Esophagus (tissue), 2 donors: ENCODE data around the gene RBM24. TPM values are rescaled to one million over a fixed set of nuclear protein-coding genes. Genes with fewer than 3 reads are reported as not detected.

ENCODE experiments used
- H3K27ac ChIP-seq, 2 donors: one replicate each; pipeline ENCODE4 v1.5.1; 2013; ENCODE audit warnings: low read depth in 2 of 2, mild to moderate bottlenecking in 2 of 2, inconsistent platforms in 1 of 2, low read length in 1 of 2, moderate library complexity in 1 of 2
- H3K27me3 ChIP-seq, 2 donors: one replicate each; pipeline ENCODE4 v1.6.1; 2013; ENCODE audit warnings: low read length in 2 of 2, control low read depth in 1 of 2, mild to moderate bottlenecking in 1 of 2; ENCODE audit not compliant: insufficient read depth in 2 of 2, control insufficient read depth in 1 of 2
- H3K36me3 ChIP-seq, 2 donors: one replicate each; pipeline ENCODE4 v1.6.1; 2013; ENCODE audit warnings: low read length in 1 of 2; ENCODE audit not compliant: control insufficient read depth in 2 of 2, insufficient read depth in 2 of 2
- H3K4me1 ChIP-seq, 2 donors: one replicate each; pipeline ENCODE4 v1.6.1; 2013; ENCODE audit warnings: low read length in 1 of 2; ENCODE audit not compliant: control insufficient read depth in 2 of 2, insufficient read depth in 2 of 2
- H3K4me3 ChIP-seq, 2 donors: one replicate each; pipeline ENCODE4 v1.5.1; 2013; ENCODE audit warnings: low read length in 2 of 2, mild to moderate bottlenecking in 2 of 2, low read depth in 1 of 2, moderate library complexity in 1 of 2
- H3K9me3 ChIP-seq, 2 donors: one replicate each; pipeline ENCODE4 v1.6.1; 2013; ENCODE audit warnings: mild to moderate bottlenecking in 2 of 2, low read depth in 1 of 2, low read length in 1 of 2, moderate library complexity in 1 of 2; ENCODE audit not compliant: control insufficient read depth in 2 of 2, insufficient read depth in 1 of 2
- WGBS, 2 donors: extraction: QIAGEN DNeasy Blood & Tissue Kit; methylation state at CpG; one replicate each; pipeline ENCODE4 v1.1.7; 2013; 5-methylcytosine and 5-hydroxymethylcytosine counted together
- polyA plus RNA-seq, 2 donors: library from polyadenylated mRNA; stranded (reverse); fragments of 200-250 nt; gene quantifications; one replicate each; pipeline ENCODE4 v1.2.3, GENCODE V29; 2013
- donor health status: healthy with polysubstance abuse.
- donor health status: Bipolar disorder and iron deficiency.

RBM24 gene
- polyA plus RNA-seq, 2 donors = 0.51 to 1.3 TPM

DNA sequence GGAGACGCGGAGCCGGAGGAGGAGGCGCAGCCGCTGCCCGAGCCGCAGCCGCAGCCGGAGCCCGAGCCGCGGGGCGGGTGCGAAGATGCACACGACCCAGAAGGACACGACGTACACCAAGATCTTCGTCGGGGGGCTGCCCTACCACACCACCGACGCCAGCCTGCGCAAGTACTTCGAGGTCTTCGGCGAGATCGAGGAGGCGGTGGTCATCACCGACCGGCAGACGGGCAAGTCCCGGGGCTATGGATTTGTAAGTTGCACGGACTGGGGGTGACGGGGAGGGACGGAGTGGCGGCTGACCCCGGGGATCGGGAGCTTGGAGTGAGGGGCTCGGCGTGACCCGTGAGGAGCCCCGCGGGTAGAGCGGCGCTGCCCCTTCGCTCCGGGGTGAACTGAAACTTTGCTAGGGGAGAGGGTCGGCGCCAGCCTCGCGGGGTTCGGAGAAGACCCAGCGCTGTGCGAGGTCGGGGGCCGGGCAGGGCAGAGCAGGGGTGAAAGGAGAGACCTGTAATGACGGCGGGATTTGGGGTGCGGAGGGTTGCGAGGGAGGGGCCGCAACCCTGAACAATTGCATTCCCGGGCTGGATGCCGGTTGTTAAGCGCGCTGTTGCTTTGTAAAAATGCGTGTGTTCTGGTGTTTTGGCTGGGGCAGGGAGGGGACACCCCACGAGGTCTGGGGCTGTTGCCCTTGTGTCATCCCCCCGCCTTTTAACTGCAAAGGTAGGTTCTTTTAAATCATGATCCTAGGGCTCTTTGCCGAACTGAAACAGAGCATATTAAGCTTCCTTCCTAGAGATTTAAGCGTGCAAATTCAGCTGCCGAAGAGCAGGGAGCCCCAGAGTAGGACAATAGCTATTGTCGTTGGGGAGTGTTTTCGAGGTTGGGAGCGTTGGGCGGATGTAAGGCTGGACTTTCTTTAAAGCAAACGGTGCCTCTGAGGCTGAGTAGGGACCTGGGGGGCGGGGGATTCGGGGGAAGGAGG lies 628 bp downstream of the RBM24 start:
- no peaks in the 10 kb centered on the region for H3K9me3 ChIP-seq
- peak overlapping the region; percentile 50 to 56 for H3K27ac ChIP-seq
- 2 to 3% methylated on average over 77 of the region's 77 CpGs for WGBS, 2 donors
- no peaks in the 10 kb centered on the region for H3K4me1 ChIP-seq
- peaks cover 0 to 6% of the 10 kb centered on the region in 2 donors for H3K27me3 ChIP-seq
- no peaks in the 10 kb centered on the region for H3K36me3 ChIP-seq
- H3K4me3 ChIP-seq = peak overlapping the region; percentile 60 to 78

DNA sequence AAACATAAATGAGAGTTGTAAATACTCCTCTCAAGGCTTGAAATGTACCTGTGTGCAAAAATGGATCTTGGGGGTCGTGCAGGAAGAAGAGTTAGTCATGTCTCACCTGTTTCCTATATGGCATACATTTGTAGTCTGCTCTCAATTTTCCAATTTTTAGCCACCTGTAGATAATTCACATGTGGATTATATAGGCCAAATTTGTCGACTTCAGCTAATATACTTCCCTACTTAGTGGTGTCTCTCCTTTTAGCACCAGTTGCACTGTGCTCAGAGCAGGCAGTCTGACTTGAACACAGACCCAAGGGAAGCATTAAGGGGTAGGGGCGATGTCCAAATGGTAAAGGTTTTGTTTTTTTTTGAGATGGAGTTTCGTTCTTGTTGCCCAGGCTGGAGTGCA lies 1.9 kb downstream of the RBM24 start:
- Histone ChIP-seq H3K36me3 (no peaks in the 10 kb centered on the region), H3K9me3 (no peaks in the 10 kb centered on the region), H3K27me3 (peaks cover 0 to 4% of the 10 kb centered on the region in 2 donors), H3K4me3 (peak overlapping the region in 1 of 2 donors; percentile 78), H3K27ac (no peak overlapping the region), H3K4me1 (no peaks in the 10 kb centered on the region)
- WGBS, 2 donors = 94% methylated on average over 4 of the region's 4 CpGs

DNA sequence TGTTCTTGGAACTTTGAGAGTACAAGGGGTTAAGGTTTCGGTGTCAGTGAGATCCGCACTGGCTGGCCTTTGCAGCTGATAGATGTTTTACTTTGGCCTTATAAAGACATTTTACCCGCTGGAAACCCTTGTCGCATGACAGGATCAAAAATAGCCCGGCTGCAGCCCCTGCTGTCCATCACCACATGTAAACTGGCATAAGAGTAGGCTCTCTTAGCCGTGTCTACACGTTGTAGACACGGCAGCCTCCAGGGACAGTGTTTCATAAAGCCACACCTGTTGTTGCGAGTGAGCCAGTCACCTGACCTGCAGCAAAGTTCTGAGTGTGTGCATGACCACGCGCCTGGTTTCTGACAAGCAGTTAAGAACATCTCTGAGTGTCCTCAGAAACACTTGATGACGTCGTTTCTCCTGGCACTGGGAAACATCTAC lies 8.5 kb downstream of the RBM24 start:
- H3K27me3 ChIP-seq = no peaks in the 10 kb centered on the region
- H3K9me3 ChIP-seq = no peaks in the 10 kb centered on the region
- 51 to 65% methylated on average over 13 of the region's 13 CpGs for WGBS, 2 donors
- no peaks in the 10 kb centered on the region for H3K36me3 ChIP-seq
- no peaks in the 10 kb centered on the region for H3K4me1 ChIP-seq
- no peak overlapping the region for H3K4me3 ChIP-seq
- peak overlapping the region in 1 of 2 donors; percentile 52 for H3K27ac ChIP-seq

DNA sequence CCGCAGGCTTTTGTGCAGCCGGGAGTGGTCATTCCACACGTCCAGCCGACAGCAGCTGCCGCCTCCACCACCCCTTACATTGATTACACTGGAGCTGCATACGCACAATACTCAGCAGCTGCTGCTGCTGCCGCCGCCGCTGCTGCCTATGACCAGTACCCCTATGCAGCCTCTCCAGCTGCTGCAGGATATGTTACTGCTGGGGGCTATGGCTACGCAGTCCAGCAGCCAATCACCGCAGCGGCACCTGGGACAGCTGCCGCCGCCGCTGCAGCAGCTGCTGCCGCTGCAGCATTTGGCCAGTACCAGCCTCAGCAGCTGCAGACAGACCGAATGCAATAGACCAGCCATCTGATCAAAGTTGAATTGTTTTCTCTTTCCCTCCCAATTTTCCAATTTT lies 10.6 kb downstream of the RBM24 start:
- H3K9me3 ChIP-seq = no peaks in the 10 kb centered on the region
- no peaks in the 10 kb centered on the region for H3K27me3 ChIP-seq
- WGBS, 2 donors = 73 to 81% methylated on average over 17 of the region's 17 CpGs
- no peaks in the 10 kb centered on the region for H3K36me3 ChIP-seq
- H3K27ac ChIP-seq = no peak overlapping the region
- H3K4me1 ChIP-seq = no peaks in the 10 kb centered on the region
- H3K4me3 ChIP-seq = no peak overlapping the region

DNA sequence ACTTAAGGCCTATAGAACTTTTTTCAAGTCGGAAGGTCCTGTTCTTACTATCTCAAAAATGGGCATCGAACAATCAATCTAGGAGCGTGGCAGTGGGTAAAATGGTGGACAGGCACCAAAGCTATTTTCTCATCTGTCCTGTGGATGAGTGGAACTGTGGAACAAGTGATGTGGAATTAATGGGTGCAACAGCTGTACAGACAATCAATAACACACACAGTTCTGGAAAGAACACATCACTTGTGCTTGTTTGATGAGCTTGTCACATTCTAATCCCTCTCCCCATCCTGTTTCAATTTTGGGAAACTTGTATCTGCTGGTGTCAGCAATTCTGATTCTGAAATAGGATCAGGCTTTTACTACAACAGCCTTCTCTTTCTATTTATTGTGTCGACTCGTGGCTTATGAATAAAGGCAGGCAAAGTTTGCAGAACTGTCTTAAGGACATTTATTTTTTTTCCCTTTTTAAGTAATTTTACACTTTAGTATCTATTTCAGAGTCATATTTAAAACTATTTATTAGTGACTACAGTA lies 11.5 kb downstream of the RBM24 start:
- Histone ChIP-seq H3K4me1 (no peaks in the 10 kb centered on the region), H3K9me3 (no peaks in the 10 kb centered on the region), H3K27ac (no peak overlapping the region), H3K36me3 (no peaks in the 10 kb centered on the region), H3K4me3 (no peak overlapping the region), H3K27me3 (no peaks in the 10 kb centered on the region)
- 78 to 82% methylated on average over 5 of the region's 5 CpGs for WGBS, 2 donors

DNA sequence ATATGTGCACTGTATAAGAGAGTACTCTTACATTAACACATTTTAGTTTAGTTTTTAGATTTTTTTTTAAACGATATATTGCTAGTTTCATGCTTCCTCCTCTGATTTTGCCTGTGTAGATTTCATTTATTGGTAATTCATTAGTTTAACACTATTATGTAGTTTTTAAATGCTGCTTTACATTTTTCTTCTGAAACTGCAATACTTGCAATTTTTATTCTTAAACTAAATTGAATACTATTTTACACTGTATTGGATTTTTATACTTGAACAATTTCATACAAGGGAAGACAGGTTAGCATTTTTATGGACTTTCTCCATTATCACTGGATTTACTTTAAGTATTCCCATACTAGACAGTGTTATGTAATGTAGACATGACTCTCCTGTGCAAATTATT lies 12.2 kb downstream of the RBM24 start:
- Histone ChIP-seq H3K27ac (no peak overlapping the region), H3K4me1 (no peaks in the 10 kb centered on the region)

DNA sequence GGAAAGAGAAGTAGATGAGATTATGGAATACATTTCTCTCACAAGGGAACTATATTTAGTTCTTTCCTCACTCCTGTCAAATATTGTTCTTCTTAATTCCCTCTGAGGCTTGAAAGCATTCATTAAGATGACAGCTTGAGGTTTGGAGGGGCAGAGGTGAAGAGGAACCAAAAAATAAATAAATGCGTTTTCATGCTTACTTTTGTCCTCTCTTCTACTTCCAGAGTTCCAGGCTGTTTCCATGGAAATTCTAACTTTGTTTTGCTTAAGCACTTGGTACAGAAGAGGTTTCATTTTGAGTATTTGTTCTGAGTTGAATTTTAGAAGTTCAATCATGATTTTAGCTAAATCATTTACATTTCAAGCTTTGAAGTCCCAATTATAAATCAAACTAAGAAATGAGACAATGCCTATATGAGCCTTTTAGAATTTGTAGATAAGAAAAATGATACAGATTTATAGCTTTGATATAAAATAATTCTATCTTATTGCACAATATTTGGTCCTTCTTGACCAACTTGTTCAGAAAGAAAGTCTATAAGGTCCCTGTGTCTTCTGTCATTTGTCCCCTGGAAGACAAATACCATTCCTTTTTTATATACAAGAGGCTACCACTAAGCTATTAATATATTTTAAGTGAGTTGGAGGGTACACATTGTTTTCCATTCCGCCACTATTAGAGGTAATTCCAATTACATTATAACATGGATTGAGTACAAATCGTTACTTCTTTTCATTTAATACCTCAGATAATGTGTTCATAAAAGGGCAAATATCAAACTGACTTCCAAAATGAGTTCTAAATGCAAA lies 16.3 kb downstream of the RBM24 start:
- 58 to 65% methylated on average over 3 of the region's 3 CpGs for WGBS, 2 donors
- H3K9me3 ChIP-seq = no peaks in the 10 kb centered on the region

More for the DNA sequence above, 12.2 kb downstream of the RBM24 start:
- Histone ChIP-seq H3K9me3 (no peaks in the 10 kb centered on the region), H3K27me3 (no peaks in the 10 kb centered on the region), H3K36me3 (no peaks in the 10 kb centered on the region), H3K4me3 (no peak overlapping the region)
- 81 to 88% methylated on average over 1 of the region's 1 CpG for WGBS, 2 donors

DNA sequence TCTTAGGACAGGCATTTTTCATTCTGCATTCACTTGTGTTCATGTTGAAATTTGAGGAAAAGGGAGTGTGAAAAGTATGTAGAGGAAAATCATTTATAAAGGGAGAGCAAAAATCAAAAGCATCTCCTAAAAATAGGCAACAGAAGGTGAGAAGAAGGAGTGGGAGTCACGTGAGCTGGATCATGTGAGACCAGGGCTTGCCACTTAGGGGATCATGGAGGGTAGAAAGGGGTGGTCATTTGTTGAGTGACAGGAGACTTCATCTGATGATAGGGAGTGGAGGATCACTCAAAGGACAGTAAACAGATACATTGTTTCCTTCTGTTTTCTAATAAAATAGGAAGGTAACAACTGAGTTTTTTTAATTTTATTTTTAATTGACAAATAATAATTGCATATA lies 17.1 kb downstream of the RBM24 start:
- no peaks in the 10 kb centered on the region for H3K36me3 ChIP-seq
- H3K27ac ChIP-seq = no peak overlapping the region
- no peaks in the 10 kb centered on the region for H3K27me3 ChIP-seq
- no peaks in the 10 kb centered on the region for H3K9me3 ChIP-seq
- WGBS, 2 donors = 72 to 77% methylated on average over 1 of the region's 1 CpG
- H3K4me3 ChIP-seq = no peak overlapping the region
- H3K4me1 ChIP-seq = no peaks in the 10 kb centered on the region

More for the DNA sequence above, 16.3 kb downstream of the RBM24 start:
- no peaks in the 10 kb centered on the region for H3K27me3 ChIP-seq
- no peak overlapping the region for H3K4me3 ChIP-seq
- H3K27ac ChIP-seq = no peak overlapping the region
- no peaks in the 10 kb centered on the region for H3K36me3 ChIP-seq
- no peaks in the 10 kb centered on the region for H3K4me1 ChIP-seq

DNA sequence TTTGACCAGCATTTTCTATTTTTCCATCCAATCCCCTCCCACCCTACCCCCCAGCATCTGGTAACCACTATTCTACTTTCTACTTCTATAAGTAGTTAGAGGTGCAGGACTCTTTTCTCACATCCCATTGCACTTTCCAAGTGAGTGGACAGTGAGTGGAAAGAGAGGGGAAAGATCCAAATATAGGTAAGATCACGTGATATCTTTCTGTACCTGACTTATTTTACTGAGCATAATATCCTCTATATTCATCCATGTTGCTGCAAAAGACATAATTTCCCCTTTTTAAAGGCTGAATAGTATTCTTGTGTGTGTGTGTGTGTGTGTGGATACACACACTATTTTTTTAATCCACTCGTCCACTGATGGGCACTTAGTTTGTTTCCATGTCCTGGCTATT lies 18.1 kb downstream of the RBM24 start:
- H3K36me3 ChIP-seq = no peaks in the 10 kb centered on the region
- 80 to 88% methylated on average over 2 of the region's 2 CpGs for WGBS, 2 donors
- no peaks in the 10 kb centered on the region for H3K4me1 ChIP-seq
- no peaks in the 10 kb centered on the region for H3K27me3 ChIP-seq
- no peak overlapping the region for H3K4me3 ChIP-seq
- H3K27ac ChIP-seq = no peak overlapping the region
- no peaks in the 10 kb centered on the region for H3K9me3 ChIP-seq
